ENCODE measurements around the gene DNAH17. TPM values are rescaled to one million over a fixed set of nuclear protein-coding genes. Genes with fewer than 3 reads are reported as not detected.

The DNAH17 gene
- total and polyA plus RNA-seq, 3 experiments from 2014 or later: 0.20 TPM; not detected in 2

GRCh38 chr17:78428836-78429617, 148.2 kb downstream of the DNAH17 start:
- H3K36me3 ChIP-seq (ENCODE audit: insufficient read depth, low read length): peaks cover 17% of the 10 kb centered on the region
- no peaks in the 10 kb centered on the region for H3K9me3 ChIP-seq (ENCODE audit: low read length)
- H3K4me1 Mint-ChIP-seq: no peaks in the 10 kb centered on the region
- no peak overlapping the region for H3K27ac ChIP-seq (ENCODE audit: low read depth, low read length)
- H3K27ac Mint-ChIP-seq: peak overlapping the region in 3 of 8 donors; percentile 23 to 86 (median 64)
- H3K36me3 Mint-ChIP-seq: peaks cover 0 to 57% (median 7%) of the 10 kb centered on the region in 3 donors
- CTCF ChIA-PET: interaction anchor here (0.9 kb wide), 1 partner anchor 177 kb away, joined by 3 read pairs; no protein-coding TSS in a partner anchor
- no peaks in the 10 kb centered on the region for H3K9me3 Mint-ChIP-seq
- POLR2A ChIA-PET: no interaction called here
- no peak for DNase-seq
- no peaks in the 10 kb centered on the region for H3K27me3 ChIP-seq (ENCODE audit: insufficient read depth, low read length, poor library complexity, severe bottlenecking)
- H3K4me3 ChIP-seq (ENCODE audit: low read length): no peak overlapping the region
- H3K4me3 Mint-ChIP-seq: no peak overlapping the region
- H3K4me1 ChIP-seq (ENCODE audit: insufficient read depth, low read length): no peaks in the 10 kb centered on the region
- no peaks in the 10 kb centered on the region for H3K27me3 Mint-ChIP-seq

GRCh38 chr17:78428025-78428575, 149.1 kb downstream of the DNAH17 start:
- no peak overlapping the region for H3K4me3 Mint-ChIP-seq
- CTCF ChIA-PET: no interaction called here
- POLR2A ChIA-PET: no interaction called here
- Histone ChIP-seq H3K27ac (ENCODE audit: low read depth, low read length) (no peak overlapping the region), H3K9me3 (ENCODE audit: low read length) (no peaks in the 10 kb centered on the region), H3K27me3 (ENCODE audit: insufficient read depth, low read length, poor library complexity, severe bottlenecking) (no peaks in the 10 kb centered on the region), H3K4me1 (ENCODE audit: insufficient read depth, low read length) (no peaks in the 10 kb centered on the region), H3K4me3 (ENCODE audit: low read length) (no peak overlapping the region), H3K36me3 (ENCODE audit: insufficient read depth, low read length) (peaks cover 24% of the 10 kb centered on the region)
- DNase-seq: no peak
- H3K9me3 Mint-ChIP-seq: no peaks in the 10 kb centered on the region
- H3K36me3 Mint-ChIP-seq: peaks cover 0 to 66% (median 7%) of the 10 kb centered on the region in 3 donors
- H3K27me3 Mint-ChIP-seq: no peaks in the 10 kb centered on the region
- H3K4me1 Mint-ChIP-seq: no peaks in the 10 kb centered on the region
- H3K27ac Mint-ChIP-seq: no peak overlapping the region

- DNase-seq: no peak
- H3K4me3 Mint-ChIP-seq: no peak overlapping the region
- ChIA-PET CTCF (no interaction called here), POLR2A (no interaction called here)
- H3K27ac ChIP-seq (ENCODE audit: low read depth, low read length): no peak overlapping the region
- H3K9me3 Mint-ChIP-seq: no peaks in the 10 kb centered on the region
- no peaks in the 10 kb centered on the region for H3K9me3 ChIP-seq (ENCODE audit: low read length)
- H3K36me3 Mint-ChIP-seq: peaks cover 1 to 74% (median 7%) of the 10 kb centered on the region in 3 donors
- peaks cover 24% of the 10 kb centered on the region for H3K36me3 ChIP-seq (ENCODE audit: insufficient read depth, low read length)
- no peaks in the 10 kb centered on the region for H3K27me3 ChIP-seq (ENCODE audit: insufficient read depth, low read length, poor library complexity, severe bottlenecking)
- H3K27ac Mint-ChIP-seq: peak overlapping the region in 1 of 8 donors; percentile 56
- no peaks in the 10 kb centered on the region for H3K4me1 ChIP-seq (ENCODE audit: insufficient read depth, low read length)
- no peaks in the 10 kb centered on the region for H3K27me3 Mint-ChIP-seq
- peaks cover under 1 to 1% (median 1%) of the 10 kb centered on the region in 3 donors for H3K4me1 Mint-ChIP-seq
- no peak overlapping the region for H3K4me3 ChIP-seq (ENCODE audit: low read length)
Measured at GRCh38 chr17:78427140-78427539, 150.1 kb downstream of the DNAH17 start.

- Histone ChIP-seq H3K9me3 (ENCODE audit: low read length) (no peaks in the 10 kb centered on the region), H3K27ac (ENCODE audit: low read depth, low read length) (no peak overlapping the region), H3K4me1 (ENCODE audit: insufficient read depth, low read length) (peaks cover 4% of the 10 kb centered on the region), H3K36me3 (ENCODE audit: insufficient read depth, low read length) (peaks cover 27% of the 10 kb centered on the region), H3K27me3 (ENCODE audit: insufficient read depth, low read length, poor library complexity, severe bottlenecking) (no peaks in the 10 kb centered on the region), H3K4me3 (ENCODE audit: low read length) (no peak overlapping the region)
- no peaks in the 10 kb centered on the region for H3K27me3 Mint-ChIP-seq
- peaks cover 4 to 5% (median 5%) of the 10 kb centered on the region in 3 donors for H3K4me1 Mint-ChIP-seq
- ChIA-PET CTCF (interaction anchor here (1.1 to 1.5 kb wide), 2 partner anchors 19 to 66 kb away, joined by 3 to 5 read pairs; no protein-coding TSS in a partner anchor), POLR2A (no interaction called here)
- H3K36me3 Mint-ChIP-seq: peaks cover 4 to 81% (median 9%) of the 10 kb centered on the region in 3 donors
- no peaks in the 10 kb centered on the region for H3K9me3 Mint-ChIP-seq
- no peak overlapping the region for H3K27ac Mint-ChIP-seq
- no peak for DNase-seq
- H3K4me3 Mint-ChIP-seq: no peak overlapping the region
Measured at GRCh38 chr17:78426293-78426879, 150.8 kb downstream of the DNAH17 start.

- ChIA-PET POLR2A (no interaction called here), CTCF (interaction anchor here (1.1 to 1.5 kb wide), 2 partner anchors 20 to 65 kb away, joined by 3 to 5 read pairs; no protein-coding TSS in a partner anchor)
- Histone ChIP-seq H3K36me3 (ENCODE audit: insufficient read depth, low read length) (peaks cover 37% of the 10 kb centered on the region), H3K9me3 (ENCODE audit: low read length) (no peaks in the 10 kb centered on the region), H3K4me1 (ENCODE audit: insufficient read depth, low read length) (peaks cover 4% of the 10 kb centered on the region), H3K27me3 (ENCODE audit: insufficient read depth, low read length, poor library complexity, severe bottlenecking) (no peaks in the 10 kb centered on the region), H3K27ac (ENCODE audit: low read depth, low read length) (no peak overlapping the region), H3K4me3 (ENCODE audit: low read length) (no peak overlapping the region)
- Mint-ChIP-seq H3K27ac (no peak overlapping the region), H3K27me3 (no peaks in the 10 kb centered on the region), H3K4me1 (peaks cover 5 to 10% (median 6%) of the 10 kb centered on the region in 3 donors), H3K4me3 (no peak overlapping the region), H3K36me3 (peaks cover 4 to 91% (median 15%) of the 10 kb centered on the region in 3 donors), H3K9me3 (no peaks in the 10 kb centered on the region)
- no peak for DNase-seq
Measured at GRCh38 chr17:78425429-78425828, 151.8 kb downstream of the DNAH17 start.

- Mint-ChIP-seq H3K4me3 (no peak overlapping the region), H3K36me3 (peaks cover 4 to 91% (median 11%) of the 10 kb centered on the region in 3 donors), H3K27ac (peak overlapping the region in 1 of 8 donors; percentile 22), H3K4me1 (peaks cover 5 to 12% (median 7%) of the 10 kb centered on the region in 3 donors), H3K27me3 (no peaks in the 10 kb centered on the region), H3K9me3 (no peaks in the 10 kb centered on the region)
- DNase-seq: no peak
- peaks cover 41% of the 10 kb centered on the region for H3K36me3 ChIP-seq (ENCODE audit: insufficient read depth, low read length)
- H3K27me3 ChIP-seq (ENCODE audit: insufficient read depth, low read length, poor library complexity, severe bottlenecking): no peaks in the 10 kb centered on the region
- ChIA-PET CTCF (interaction anchor here (1.0 to 4.3 kb wide), 5 partner anchors 13 to 180 kb away, joined by 3 to 27 read pairs (median 5); no protein-coding TSS in a partner anchor), POLR2A (interaction anchor here (0.7 kb wide), 1 partner anchor 12 kb away, joined by 3 read pairs; no protein-coding TSS in a partner anchor)
- H3K9me3 ChIP-seq (ENCODE audit: low read length): no peaks in the 10 kb centered on the region
- H3K4me3 ChIP-seq (ENCODE audit: low read length): no peak overlapping the region
- H3K4me1 ChIP-seq (ENCODE audit: insufficient read depth, low read length): peaks cover 4% of the 10 kb centered on the region
- H3K27ac ChIP-seq (ENCODE audit: low read depth, low read length): no peak overlapping the region
Measured at GRCh38 chr17:78423961-78424675, 153.1 kb downstream of the DNAH17 start.

GRCh38 chr17:78422872-78423588, 154.2 kb downstream of the DNAH17 start:
- Mint-ChIP-seq H3K4me1 (peaks cover 5 to 18% (median 7%) of the 10 kb centered on the region in 3 donors), H3K27me3 (no peaks in the 10 kb centered on the region), H3K27ac (peak overlapping the region in 1 of 8 donors; percentile 26), H3K4me3 (no peak overlapping the region), H3K9me3 (no peaks in the 10 kb centered on the region), H3K36me3 (peaks cover 4 to 86% (median 10%) of the 10 kb centered on the region in 3 donors)
- DNase-seq: no peak
- no peak overlapping the region for H3K27ac ChIP-seq (ENCODE audit: low read depth, low read length)
- H3K4me1 ChIP-seq (ENCODE audit: insufficient read depth, low read length): peaks cover 4% of the 10 kb centered on the region
- no peaks in the 10 kb centered on the region for H3K27me3 ChIP-seq (ENCODE audit: insufficient read depth, low read length, poor library complexity, severe bottlenecking)
- no peaks in the 10 kb centered on the region for H3K9me3 ChIP-seq (ENCODE audit: low read length)
- ChIA-PET CTCF (interaction anchor here (1.1 to 4.3 kb wide), 20 partner anchors 8 to 404 kb away, joined by 3 to 27 read pairs (median 5); no protein-coding TSS in a partner anchor), POLR2A (no interaction called here)
- H3K36me3 ChIP-seq (ENCODE audit: insufficient read depth, low read length): peaks cover 41% of the 10 kb centered on the region
- no peak overlapping the region for H3K4me3 ChIP-seq (ENCODE audit: low read length)
